GM23338 (cell line): Measurements from ENCODE around the gene MARCHF7.

Source experiments
- CREB1 ChIP-seq: fragments of 250-450 bp; sonication (Bioruptor Pico); IDR thresholded peaks from 2 replicates; pipeline ENCODE4 v1.5.0; 2020; ENCODE audit warnings: low read depth, mild to moderate bottlenecking, moderate library complexity
- EZH2phosphoT487 ChIP-seq: fragments of 200-600 bp; sonication (generic); IDR thresholded peaks from one replicate; pipeline ENCODE4 v1.8.1; 2018; ENCODE audit warnings: antibody characterized with exemption; ENCODE audit not compliant: unreplicated experiment
- JUNB ChIP-seq: IDR thresholded peaks from one replicate; pipeline ENCODE4 v1.6.1; 2016; ENCODE audit warnings: antibody characterized with exemption; ENCODE audit not compliant: unreplicated experiment
- TF ChIP-seq, protein P1 (sequence below), 2 experiments: fragments of 200-600 bp in 1 of 2; sonication (generic) in 1 of 2; conservative IDR thresholded peaks; 2 replicates each; pipeline versions ENCODE4 v1.5.1 to v1.6.1; 2016 to 2017; ENCODE audit warnings: antibody characterized with exemption in 2 of 2, low read depth in 2 of 2, mild to moderate bottlenecking in 2 of 2, moderate library complexity in 1 of 2
- TF ChIP-seq, protein P2 (sequence below): IDR thresholded peaks from one replicate; pipeline ENCODE4 v1.6.1; 2018; ENCODE audit warnings: antibody characterized with exemption; ENCODE audit not compliant: unreplicated experiment

DNA sequence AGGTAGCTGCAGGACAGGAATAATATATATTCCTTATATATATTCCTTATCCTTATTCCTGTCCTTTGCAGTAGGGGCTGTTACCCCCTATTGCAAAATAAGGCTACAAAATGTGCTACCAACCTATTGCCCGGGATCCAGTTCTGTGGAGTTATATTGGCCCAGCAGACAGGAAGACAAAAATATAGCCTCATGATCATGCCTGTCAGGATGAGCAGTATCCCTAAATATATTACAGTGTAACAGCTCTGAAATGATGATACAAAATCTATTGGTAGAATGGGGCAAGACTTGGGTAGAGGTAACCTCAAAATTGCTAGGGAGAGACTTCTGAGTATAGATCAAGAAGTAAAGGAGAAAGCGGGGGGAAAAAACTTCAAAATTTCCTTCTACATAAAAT, 31.6 kb upstream of the MARCHF7 start:
- TF ChIP-seq, protein P1, sequence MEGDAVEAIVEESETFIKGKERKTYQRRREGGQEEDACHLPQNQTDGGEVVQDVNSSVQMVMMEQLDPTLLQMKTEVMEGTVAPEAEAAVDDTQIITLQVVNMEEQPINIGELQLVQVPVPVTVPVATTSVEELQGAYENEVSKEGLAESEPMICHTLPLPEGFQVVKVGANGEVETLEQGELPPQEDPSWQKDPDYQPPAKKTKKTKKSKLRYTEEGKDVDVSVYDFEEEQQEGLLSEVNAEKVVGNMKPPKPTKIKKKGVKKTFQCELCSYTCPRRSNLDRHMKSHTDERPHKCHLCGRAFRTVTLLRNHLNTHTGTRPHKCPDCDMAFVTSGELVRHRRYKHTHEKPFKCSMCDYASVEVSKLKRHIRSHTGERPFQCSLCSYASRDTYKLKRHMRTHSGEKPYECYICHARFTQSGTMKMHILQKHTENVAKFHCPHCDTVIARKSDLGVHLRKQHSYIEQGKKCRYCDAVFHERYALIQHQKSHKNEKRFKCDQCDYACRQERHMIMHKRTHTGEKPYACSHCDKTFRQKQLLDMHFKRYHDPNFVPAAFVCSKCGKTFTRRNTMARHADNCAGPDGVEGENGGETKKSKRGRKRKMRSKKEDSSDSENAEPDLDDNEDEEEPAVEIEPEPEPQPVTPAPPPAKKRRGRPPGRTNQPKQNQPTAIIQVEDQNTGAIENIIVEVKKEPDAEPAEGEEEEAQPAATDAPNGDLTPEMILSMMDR (conservative IDR thresholded peaks at IDR 0.05; ENCODE audit: low read depth in 2 of 2): no peak
- no peak for TF ChIP-seq JUNB
- TF ChIP-seq EZH2phosphoT487: no peak
- TF ChIP-seq CREB1 (CRISPR knock-in tag): no peak
- TF ChIP-seq, protein P2, sequence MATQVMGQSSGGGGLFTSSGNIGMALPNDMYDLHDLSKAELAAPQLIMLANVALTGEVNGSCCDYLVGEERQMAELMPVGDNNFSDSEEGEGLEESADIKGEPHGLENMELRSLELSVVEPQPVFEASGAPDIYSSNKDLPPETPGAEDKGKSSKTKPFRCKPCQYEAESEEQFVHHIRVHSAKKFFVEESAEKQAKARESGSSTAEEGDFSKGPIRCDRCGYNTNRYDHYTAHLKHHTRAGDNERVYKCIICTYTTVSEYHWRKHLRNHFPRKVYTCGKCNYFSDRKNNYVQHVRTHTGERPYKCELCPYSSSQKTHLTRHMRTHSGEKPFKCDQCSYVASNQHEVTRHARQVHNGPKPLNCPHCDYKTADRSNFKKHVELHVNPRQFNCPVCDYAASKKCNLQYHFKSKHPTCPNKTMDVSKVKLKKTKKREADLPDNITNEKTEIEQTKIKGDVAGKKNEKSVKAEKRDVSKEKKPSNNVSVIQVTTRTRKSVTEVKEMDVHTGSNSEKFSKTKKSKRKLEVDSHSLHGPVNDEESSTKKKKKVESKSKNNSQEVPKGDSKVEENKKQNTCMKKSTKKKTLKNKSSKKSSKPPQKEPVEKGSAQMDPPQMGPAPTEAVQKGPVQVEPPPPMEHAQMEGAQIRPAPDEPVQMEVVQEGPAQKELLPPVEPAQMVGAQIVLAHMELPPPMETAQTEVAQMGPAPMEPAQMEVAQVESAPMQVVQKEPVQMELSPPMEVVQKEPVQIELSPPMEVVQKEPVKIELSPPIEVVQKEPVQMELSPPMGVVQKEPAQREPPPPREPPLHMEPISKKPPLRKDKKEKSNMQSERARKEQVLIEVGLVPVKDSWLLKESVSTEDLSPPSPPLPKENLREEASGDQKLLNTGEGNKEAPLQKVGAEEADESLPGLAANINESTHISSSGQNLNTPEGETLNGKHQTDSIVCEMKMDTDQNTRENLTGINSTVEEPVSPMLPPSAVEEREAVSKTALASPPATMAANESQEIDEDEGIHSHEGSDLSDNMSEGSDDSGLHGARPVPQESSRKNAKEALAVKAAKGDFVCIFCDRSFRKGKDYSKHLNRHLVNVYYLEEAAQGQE: no peak
